Measurements from ENCODE around the gene NFATC1. TPM values are rescaled to one million over a fixed set of nuclear protein-coding genes. Genes with fewer than 3 reads are reported as not detected.
A peak's percentile ranks its signal among the peaks of the same experiment; 100 is the strongest.

NFATC1 gene
- total and polyA plus RNA-seq, 5 donors from 2014 or later, result 13.1 to 64.7 (median 19.8) TPM

- Mint-ChIP-seq H3K36me3 (peaks cover 1% of the 10 kb centered on the region), H3K4me1 (peaks cover 4 to 40% (median 17%) of the 10 kb centered on the region in 4 donors), H3K9me3 (no peaks in the 10 kb centered on the region), H3K27me3 (peaks cover 51% of the 10 kb centered on the region), H3K27ac (peak overlapping the region in 2 of 3 donors; percentile 55 to 81), H3K4me3 (peak overlapping the region; percentile 82 to 91 (median 87))
- ATAC-seq (ENCODE audit: low read depth in 2 of 2) (peak in 1 of 2 donors; percentile 4), DNase-seq (peak in 2 of 3 donors; percentile 41 to 47)
- Histone ChIP-seq H3K4me1 (ENCODE audit: control insufficient read depth, insufficient read depth, low read length, poor library complexity, severe bottlenecking) (peaks cover 47% of the 10 kb centered on the region), H3K4me3 (ENCODE audit: low read depth, low read length) (peak overlapping the region; percentile 55), H3K36me3 (ENCODE audit: control insufficient read depth, insufficient read depth, low read length) (no peaks in the 10 kb centered on the region), H3K9me3 (ENCODE audit: control insufficient read depth in 2 of 2, low read length in 2 of 2) (no peaks in the 10 kb centered on the region), H3K27me3 (ENCODE audit: control insufficient read depth, insufficient read depth, low read length) (peaks cover 8% of the 10 kb centered on the region), H3K27ac (ENCODE audit: insufficient read depth, low read length, poor library complexity, severe bottlenecking) (no peak overlapping the region)
These were observed 1.8 kb upstream of the NFATC1 start for GRCh38 chr18:79393635-79394533.

- H3K27ac ChIP-seq (ENCODE audit: insufficient read depth, low read length, poor library complexity, severe bottlenecking), result no peak overlapping the region
- peak overlapping the region; percentile 9 to 77 (median 51) for H3K27ac Mint-ChIP-seq
These were observed 1.0 kb upstream of the NFATC1 start for GRCh38 chr18:79394534-79395307.

GRCh38 chr18:79395308-79395640 is 456 bp upstream of the NFATC1 start:
- Mint-ChIP-seq H3K36me3 (peaks cover 4% of the 10 kb centered on the region), H3K27me3 (peaks cover 44% of the 10 kb centered on the region), H3K9me3 (no peaks in the 10 kb centered on the region), H3K4me3 (peak overlapping the region; percentile 83 to 97 (median 88)), H3K4me1 (peaks cover 2 to 45% (median 18%) of the 10 kb centered on the region in 4 donors), H3K27ac (no peak overlapping the region)
- Histone ChIP-seq H3K27me3 (ENCODE audit: control insufficient read depth, insufficient read depth, low read length) (peaks cover under 1% of the 10 kb centered on the region), H3K36me3 (ENCODE audit: control insufficient read depth, insufficient read depth, low read length) (no peaks in the 10 kb centered on the region), H3K27ac (ENCODE audit: insufficient read depth, low read length, poor library complexity, severe bottlenecking) (no peak overlapping the region), H3K4me3 (ENCODE audit: low read depth, low read length) (no peak overlapping the region), H3K9me3 (ENCODE audit: control insufficient read depth in 2 of 2, low read length in 2 of 2) (no peaks in the 10 kb centered on the region), H3K4me1 (ENCODE audit: control insufficient read depth, insufficient read depth, low read length, poor library complexity, severe bottlenecking) (peaks cover 53% of the 10 kb centered on the region)
- ATAC-seq (ENCODE audit: low read depth in 2 of 2) (no peak), DNase-seq (no peak)

More at GRCh38 chr18:79394534-79395307, 1.0 kb upstream of the NFATC1 start:
- H3K4me1 ChIP-seq (ENCODE audit: control insufficient read depth, insufficient read depth, low read length, poor library complexity, severe bottlenecking), result peaks cover 53% of the 10 kb centered on the region
- peak in 2 of 3 donors; percentile 41 for DNase-seq
- Mint-ChIP-seq H3K4me3 (peak overlapping the region; percentile 83 to 97 (median 88)), H3K9me3 (no peaks in the 10 kb centered on the region), H3K27me3 (peaks cover 48% of the 10 kb centered on the region), H3K4me1 (peaks cover 4 to 45% (median 19%) of the 10 kb centered on the region in 4 donors), H3K36me3 (peaks cover 4% of the 10 kb centered on the region)
- no peaks in the 10 kb centered on the region for H3K36me3 ChIP-seq (ENCODE audit: control insufficient read depth, insufficient read depth, low read length)
- H3K27me3 ChIP-seq (ENCODE audit: control insufficient read depth, insufficient read depth, low read length), result peaks cover 2% of the 10 kb centered on the region
- no peaks in the 10 kb centered on the region for H3K9me3 ChIP-seq (ENCODE audit: control insufficient read depth in 2 of 2, low read length in 2 of 2)
- no peak overlapping the region for H3K4me3 ChIP-seq (ENCODE audit: low read depth, low read length)
- ATAC-seq (ENCODE audit: low read depth in 2 of 2), result peak in 1 of 2 donors; percentile 8

GRCh38 chr18:79396431-79397246 is 909 bp downstream of the NFATC1 start:
- no peaks in the 10 kb centered on the region for H3K27me3 ChIP-seq (ENCODE audit: control insufficient read depth, insufficient read depth, low read length)
- Mint-ChIP-seq H3K9me3 (no peaks in the 10 kb centered on the region), H3K27me3 (peaks cover 31% of the 10 kb centered on the region), H3K4me1 (peaks cover 0 to 52% (median 13%) of the 10 kb centered on the region in 4 donors), H3K27ac (peak overlapping the region in 1 of 3 donors; percentile 38), H3K4me3 (peak overlapping the region; percentile 76 to 92 (median 88)), H3K36me3 (peaks cover 7% of the 10 kb centered on the region)
- no peak overlapping the region for H3K27ac ChIP-seq (ENCODE audit: insufficient read depth, low read length, poor library complexity, severe bottlenecking)
- DNase-seq (peak in 1 of 3 donors; percentile 51), ATAC-seq (ENCODE audit: low read depth in 2 of 2) (peak in 1 of 2 donors; percentile 20)
- H3K36me3 ChIP-seq (ENCODE audit: control insufficient read depth, insufficient read depth, low read length), result no peaks in the 10 kb centered on the region
- H3K4me1 ChIP-seq (ENCODE audit: control insufficient read depth, insufficient read depth, low read length, poor library complexity, severe bottlenecking), result peaks cover 60% of the 10 kb centered on the region
- H3K9me3 ChIP-seq (ENCODE audit: control insufficient read depth in 2 of 2, low read length in 2 of 2), result no peaks in the 10 kb centered on the region
- no peak overlapping the region for H3K4me3 ChIP-seq (ENCODE audit: low read depth, low read length)

- H3K36me3 Mint-ChIP-seq, result peaks cover 7% of the 10 kb centered on the region
- no peak for ATAC-seq (ENCODE audit: low read depth in 2 of 2)
- H3K27me3 Mint-ChIP-seq, result peaks cover 27% of the 10 kb centered on the region
- no peak for DNase-seq
- peak overlapping the region; percentile 65 to 97 (median 93) for H3K27ac Mint-ChIP-seq
- H3K27ac ChIP-seq (ENCODE audit: insufficient read depth, low read length, poor library complexity, severe bottlenecking), result peak overlapping the region; percentile 37
- no peaks in the 10 kb centered on the region for H3K9me3 ChIP-seq (ENCODE audit: control insufficient read depth in 2 of 2, low read length in 2 of 2)
- H3K4me3 Mint-ChIP-seq, result peak overlapping the region; percentile 76 to 92 (median 88)
- H3K4me1 ChIP-seq (ENCODE audit: control insufficient read depth, insufficient read depth, low read length, poor library complexity, severe bottlenecking), result peaks cover 67% of the 10 kb centered on the region
- no peaks in the 10 kb centered on the region for H3K36me3 ChIP-seq (ENCODE audit: control insufficient read depth, insufficient read depth, low read length)
- no peaks in the 10 kb centered on the region for H3K27me3 ChIP-seq (ENCODE audit: control insufficient read depth, insufficient read depth, low read length)
- peak overlapping the region; percentile 40 for H3K4me3 ChIP-seq (ENCODE audit: low read depth, low read length)
- H3K9me3 Mint-ChIP-seq, result no peaks in the 10 kb centered on the region
- H3K4me1 Mint-ChIP-seq, result peaks cover 0 to 53% (median 14%) of the 10 kb centered on the region in 4 donors
These were observed 1.6 kb downstream of the NFATC1 start for GRCh38 chr18:79397247-79397829.

GRCh38 chr18:79397830-79398761 is 2.4 kb downstream of the NFATC1 start:
- Histone ChIP-seq H3K27ac (ENCODE audit: insufficient read depth, low read length, poor library complexity, severe bottlenecking) (peak overlapping the region; percentile 37), H3K27me3 (ENCODE audit: control insufficient read depth, insufficient read depth, low read length) (no peaks in the 10 kb centered on the region), H3K4me3 (ENCODE audit: low read depth, low read length) (peak overlapping the region; percentile 40), H3K36me3 (ENCODE audit: control insufficient read depth, insufficient read depth, low read length) (no peaks in the 10 kb centered on the region), H3K9me3 (ENCODE audit: control insufficient read depth in 2 of 2, low read length in 2 of 2) (no peaks in the 10 kb centered on the region), H3K4me1 (ENCODE audit: control insufficient read depth, insufficient read depth, low read length, poor library complexity, severe bottlenecking) (peaks cover 70% of the 10 kb centered on the region)
- DNase-seq (no peak), ATAC-seq (ENCODE audit: low read depth in 2 of 2) (no peak)
- Mint-ChIP-seq H3K27ac (peak overlapping the region; percentile 93 to 98 (median 97)), H3K27me3 (peaks cover 27% of the 10 kb centered on the region), H3K9me3 (no peaks in the 10 kb centered on the region), H3K4me1 (peaks cover 5 to 54% (median 19%) of the 10 kb centered on the region in 4 donors), H3K4me3 (peak overlapping the region; percentile 86 to 92 (median 90)), H3K36me3 (peaks cover 7% of the 10 kb centered on the region)
